Amniotic stem cell (primary cell): ENCODE measurements around the gene EFNB2.

Experiments used
- DNase-seq: peaks from one replicate; lab custom pipeline; 2025; lab: John Stamatoyannopoulos, UW

EFNB2 gene

GRCh38 chr13:106449096-106449495 is 86.4 kb downstream of the EFNB2 start:
- no peak for DNase-seq

- no peak for DNase-seq
Measured at GRCh38 chr13:106445996-106446395, 89.5 kb downstream of the EFNB2 start.

- DNase-seq, result no peak
Measured at GRCh38 chr13:106443607-106444322, 91.7 kb downstream of the EFNB2 start.

GRCh38 chr13:106440866-106441265 is 94.6 kb downstream of the EFNB2 start:
- DNase-seq, result no peak
